HEK293 (cell line): ENCODE measurements around the gene GRB2.

Experiments used
- CTCF ChIA-PET: fragments of 350-600 bp; formaldehyde crosslinking; extraction: SDS; loops from one replicate; lab custom pipeline; 2021; ENCODE audit warnings: antibody characterized with exemption; lab: Yijun Ruan, JAX
- POLR2A ChIA-PET: fragments of 300-600 bp; formaldehyde crosslinking; extraction: SDS; loops from one replicate; lab custom pipeline; 2020; ENCODE audit warnings: antibody characterized with exemption, inconsistent platforms; lab: Yijun Ruan, JAX
- H3K27ac ChIP-seq: fragments of 200-500 bp; sonication (Bioruptor generic); 2 replicates; pipeline ENCODE4 v1.5.1; 2014; ENCODE audit warnings: low read depth, low read length, control low read depth, inconsistent platforms; ENCODE audit errors: extremely low read depth
- H3K36me3 ChIP-seq, 2 experiments: fragments of 200-500 bp in 1 of 2; sonication (Bioruptor generic) in 1 of 2; 1 replicate in 1 of 2; 2 replicates in 1 of 2; pipeline ENCODE4 v1.5.1; 2014 to 2017; ENCODE audit warnings: inconsistent platforms in 2 of 2, low read length in 2 of 2; ENCODE audit not compliant: control insufficient read depth in 2 of 2, insufficient read depth in 1 of 2
- H3K4me1 ChIP-seq: fragments of 200-500 bp; sonication (Bioruptor generic); 2 replicates; pipeline ENCODE4 v1.5.1; 2014; ENCODE audit warnings: mild to moderate bottlenecking, low read length, inconsistent platforms; ENCODE audit not compliant: control insufficient read depth, insufficient read depth
- H3K4me3 ChIP-seq: 2 replicates; pipeline ENCODE4 v1.5.1; 2011; ENCODE audit warnings: low read depth, mild to moderate bottlenecking, control low read depth, low read length, moderate library complexity
- H3K9me3 ChIP-seq: fragments of 200-500 bp; sonication (Bioruptor generic); 2 replicates; pipeline ENCODE4 v1.5.1; 2014; ENCODE audit warnings: low read depth, low read length, inconsistent platforms; ENCODE audit not compliant: control insufficient read depth, insufficient read depth
- BCL11B ChIP-seq: fragments of 450-650 bp; formaldehyde crosslinking; IDR thresholded peaks from 2 replicates; pipeline ENCODE4 v1.5.1; 2016; ENCODE audit warnings: low read depth, missing biosample characterization, missing genetic modification characterization
- HIC1 ChIP-seq: fragments of 450-650 bp; formaldehyde crosslinking; IDR thresholded peaks from 2 replicates; pipeline ENCODE4 v1.5.1; 2016; ENCODE audit warnings: missing biosample characterization, missing genetic modification characterization
- INSM2 ChIP-seq: fragments of 450-650 bp; formaldehyde crosslinking; IDR thresholded peaks from 2 replicates; pipeline ENCODE4 v1.5.1; 2016; ENCODE audit warnings: missing biosample characterization, missing genetic modification characterization
- OVOL3 ChIP-seq: fragments of 450-650 bp; formaldehyde crosslinking; IDR thresholded peaks from 2 replicates; pipeline ENCODE4 v1.5.1; 2016; ENCODE audit warnings: missing biosample characterization, missing genetic modification characterization
- PRDM6 ChIP-seq: fragments of 450-650 bp; formaldehyde crosslinking; IDR thresholded peaks from 2 replicates; pipeline ENCODE4 v1.5.1; 2017; ENCODE audit warnings: missing biosample characterization, missing genetic modification characterization
- TCF7L2 ChIP-seq: IDR thresholded peaks from 2 replicates; pipeline ENCODE4 v1.6.1; 2011; ENCODE audit warnings: low read depth, mild to moderate bottlenecking, inconsistent platforms, low read length, moderate library complexity, borderline replicate concordance
- ZBTB49 ChIP-seq: fragments of 450-650 bp; formaldehyde crosslinking; IDR thresholded peaks from 2 replicates; pipeline ENCODE4 v1.5.1; 2016; ENCODE audit warnings: missing biosample characterization, missing genetic modification characterization, low read depth
- ZBTB8A ChIP-seq: fragments of 450-650 bp; formaldehyde crosslinking; IDR thresholded peaks from 2 replicates; pipeline ENCODE4 v1.5.1; 2016; ENCODE audit warnings: missing biosample characterization, missing genetic modification characterization
- ZIC2 ChIP-seq: fragments of 450-650 bp; formaldehyde crosslinking; IDR thresholded peaks from 2 replicates; pipeline ENCODE4 v1.5.1; 2016; ENCODE audit warnings: missing biosample characterization, missing genetic modification characterization
- ZNF146 ChIP-seq: fragments of 450-650 bp; formaldehyde crosslinking; IDR thresholded peaks from 2 replicates; pipeline ENCODE4 v1.5.1; 2016; ENCODE audit warnings: missing biosample characterization, missing genetic modification characterization
- ZNF2 ChIP-seq: fragments of 450-650 bp; formaldehyde crosslinking; IDR thresholded peaks from 2 replicates; pipeline ENCODE4 v1.5.1; 2016; ENCODE audit warnings: missing biosample characterization, missing genetic modification characterization
- ZNF266 ChIP-seq: fragments of 450-650 bp; formaldehyde crosslinking; IDR thresholded peaks from 2 replicates; pipeline ENCODE4 v1.5.1; 2016; ENCODE audit warnings: missing biosample characterization, missing genetic modification characterization, low read depth
- ZNF341 ChIP-seq: fragments of 450-650 bp; formaldehyde crosslinking; IDR thresholded peaks from 2 replicates; pipeline ENCODE4; 2016; ENCODE audit warnings: low read depth, missing biosample characterization, missing genetic modification characterization
- ZNF404 ChIP-seq: fragments of 450-650 bp; formaldehyde crosslinking; IDR thresholded peaks from 2 replicates; pipeline ENCODE4 v1.5.1; 2017; ENCODE audit warnings: missing biosample characterization, missing genetic modification characterization
- ZNF623 ChIP-seq: fragments of 450-650 bp; formaldehyde crosslinking; IDR thresholded peaks from 2 replicates; pipeline ENCODE4 v1.5.1; 2016; ENCODE audit warnings: missing biosample characterization, missing genetic modification characterization
- ZNF776 ChIP-seq: fragments of 450-650 bp; formaldehyde crosslinking; IDR thresholded peaks from 2 replicates; pipeline ENCODE4 v1.5.0; 2017; ENCODE audit warnings: missing biosample characterization, missing genetic modification characterization, borderline replicate concordance
- ZNF777 ChIP-seq: fragments of 450-650 bp; formaldehyde crosslinking; IDR thresholded peaks from 2 replicates; pipeline ENCODE4 v1.5.1; 2017; ENCODE audit warnings: missing biosample characterization, missing genetic modification characterization, borderline replicate concordance
- ZNF830 ChIP-seq: fragments of 450-650 bp; IDR thresholded peaks from 2 replicates; pipeline ENCODE4 v1.5.0; 2018; ENCODE audit warnings: missing biosample characterization, missing genetic modification characterization, low read depth, mild to moderate bottlenecking, moderate library complexity

The GRB2 gene

GRCh38 chr17:75308732-75309629 is 96.5 kb downstream of the GRB2 start:
- ChIA-PET CTCF (interaction anchor here (1.7 kb wide), 1 partner anchor 12 kb away, joined by 4 read pairs; no protein-coding TSS in a partner anchor), POLR2A (interaction anchor here (1.1 to 2.4 kb wide), 3 partner anchors 19 to 97 kb away, joined by 6 to 10 read pairs (median 7); partner anchors contain the start of gene SLC25A19)
- Histone ChIP-seq H3K4me1 (no peaks in the 10 kb centered on the region), H3K27ac (peak overlapping the region; percentile 46; the same call in 1 of the 2 replicates), H3K4me3 (no peak overlapping the region), H3K9me3 (no peaks in the 10 kb centered on the region), H3K36me3 (no peaks in the 10 kb centered on the region; a peak in 1 of 3 replicates)
- TF ChIP-seq ZBTB49 (tag by site-specific recombination) (no peak), ZNF146 (tag by site-specific recombination) (no peak), BCL11B (no peak), ZIC2 (tag by site-specific recombination) (no peak), ZNF830 (no peak), ZNF404 (no peak), HIC1 (tag by site-specific recombination) (no peak), OVOL3 (no peak)

- no peak overlapping the region for H3K27ac ChIP-seq
- no peaks in the 10 kb centered on the region; a peak in 1 of 3 replicates for H3K36me3 ChIP-seq
- ChIA-PET CTCF (interaction anchor here (1.7 kb wide), 1 partner anchor 11 kb away, joined by 4 read pairs; no protein-coding TSS in a partner anchor), POLR2A (interaction anchor here (0.6 to 1.3 kb wide), 3 partner anchors 18 to 98 kb away, joined by 3 to 7 read pairs (median 6); partner anchors contain the start of gene SLC25A19)
- no peaks in the 10 kb centered on the region for H3K4me1 ChIP-seq
- no peaks in the 10 kb centered on the region for H3K9me3 ChIP-seq
- TF ChIP-seq ZNF341 (no peak), ZNF2 (tag by site-specific recombination) (no peak), PRDM6 (tag by site-specific recombination) (no peak), ZNF623 (tag by site-specific recombination) (no peak), TCF7L2 (no peak), ZNF776 (tag by site-specific recombination) (no peak), ZBTB8A (tag by site-specific recombination) (no peak), INSM2 (tag by site-specific recombination) (no peak), ZNF777 (no peak), ZNF266 (tag by site-specific recombination) (no peak)
- H3K4me3 ChIP-seq, result no peak overlapping the region
Measured at GRCh38 chr17:75307957-75308731, 97.3 kb downstream of the GRB2 start.
